Measurements from ENCODE around the gene TDRD12. TPM values are rescaled to one million over a fixed set of nuclear protein-coding genes. Genes with fewer than 3 reads are reported as not detected.

TDRD12 gene
- total and polyA plus RNA-seq, 2 experiments from 2014 or later: 0.68 to 2.8 TPM

DNA sequence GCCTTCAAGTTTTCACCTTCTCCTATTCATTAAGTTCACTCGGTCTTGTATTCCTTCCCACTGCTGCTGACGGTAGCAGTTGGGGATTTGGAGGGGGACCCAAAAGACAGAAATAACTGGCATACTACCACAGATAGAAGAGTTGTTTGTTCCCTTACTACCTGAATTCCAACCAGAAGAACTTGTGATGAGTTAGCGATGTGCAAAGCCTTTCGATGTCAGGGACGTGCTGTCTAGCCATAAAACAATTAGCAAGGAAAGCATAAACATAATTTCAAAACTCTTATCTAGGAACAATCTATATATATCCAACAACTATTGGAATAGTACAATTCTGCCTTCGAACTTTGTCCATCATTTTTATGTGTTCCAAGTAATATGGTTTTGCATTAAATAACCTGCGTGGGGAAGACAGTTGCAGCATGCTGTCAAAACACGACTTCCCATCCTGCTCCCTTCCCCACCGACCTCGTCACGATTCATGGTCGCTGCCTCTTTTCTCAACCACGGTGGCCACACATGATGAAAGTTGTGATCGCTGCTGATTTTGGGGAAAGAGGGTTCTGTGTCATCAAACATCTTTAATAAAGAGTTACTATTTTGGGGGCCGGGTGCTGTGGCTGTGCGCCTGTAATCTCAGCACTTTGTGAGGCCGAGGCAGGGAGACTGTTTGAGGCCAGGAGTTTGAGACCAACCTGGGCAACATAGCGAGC, 153.8 kb downstream of the TDRD12 start (continued):
- TF ChIP-seq ZNF462 (CRISPR knock-in tag; IDR thresholded peaks at IDR 0.05): no peak
- TF ChIP-seq ZNF114 (CRISPR knock-in tag; IDR thresholded peaks at IDR 0.05): no peak
- no peak for TF ChIP-seq ZNF331 (CRISPR knock-in tag; IDR thresholded peaks at IDR 0.05; ENCODE audit: low read depth)
- TF ChIP-seq, protein P1, sequence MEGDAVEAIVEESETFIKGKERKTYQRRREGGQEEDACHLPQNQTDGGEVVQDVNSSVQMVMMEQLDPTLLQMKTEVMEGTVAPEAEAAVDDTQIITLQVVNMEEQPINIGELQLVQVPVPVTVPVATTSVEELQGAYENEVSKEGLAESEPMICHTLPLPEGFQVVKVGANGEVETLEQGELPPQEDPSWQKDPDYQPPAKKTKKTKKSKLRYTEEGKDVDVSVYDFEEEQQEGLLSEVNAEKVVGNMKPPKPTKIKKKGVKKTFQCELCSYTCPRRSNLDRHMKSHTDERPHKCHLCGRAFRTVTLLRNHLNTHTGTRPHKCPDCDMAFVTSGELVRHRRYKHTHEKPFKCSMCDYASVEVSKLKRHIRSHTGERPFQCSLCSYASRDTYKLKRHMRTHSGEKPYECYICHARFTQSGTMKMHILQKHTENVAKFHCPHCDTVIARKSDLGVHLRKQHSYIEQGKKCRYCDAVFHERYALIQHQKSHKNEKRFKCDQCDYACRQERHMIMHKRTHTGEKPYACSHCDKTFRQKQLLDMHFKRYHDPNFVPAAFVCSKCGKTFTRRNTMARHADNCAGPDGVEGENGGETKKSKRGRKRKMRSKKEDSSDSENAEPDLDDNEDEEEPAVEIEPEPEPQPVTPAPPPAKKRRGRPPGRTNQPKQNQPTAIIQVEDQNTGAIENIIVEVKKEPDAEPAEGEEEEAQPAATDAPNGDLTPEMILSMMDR (conservative IDR thresholded peaks at IDR 0.05; ENCODE audit: low read depth in 2 of 2): no peak
- no peak for TF ChIP-seq EZH2 (IDR thresholded peaks at IDR 0.05; ENCODE audit: low read depth, unreplicated experiment)

DNA sequence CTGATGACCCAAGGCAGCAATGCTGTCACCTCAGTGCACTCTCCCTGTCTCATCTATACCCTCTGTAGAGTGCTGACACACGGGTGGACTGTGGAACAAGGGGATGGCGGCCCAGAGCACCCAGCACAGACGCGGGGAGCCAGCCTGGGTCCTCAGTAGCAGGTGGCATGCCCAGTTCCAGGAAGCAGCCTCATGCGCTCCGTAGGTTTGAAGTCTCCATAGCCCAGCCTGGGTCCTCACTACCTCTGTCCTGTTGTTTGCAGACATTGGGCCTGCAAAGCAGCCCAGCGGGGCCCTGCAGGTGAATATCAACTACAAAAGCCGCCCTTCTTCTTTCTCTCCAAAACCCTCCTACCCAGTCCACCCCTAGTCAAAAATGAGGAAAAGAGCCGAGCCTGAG, 155.0 kb downstream of the TDRD12 start:
- peaks cover 8% of the 10 kb centered on the region for H3K27me3 Mint-ChIP-seq (ENCODE audit: insufficient read depth, low read depth, poor library complexity)
- H3K36me3 Mint-ChIP-seq (ENCODE audit: low read depth): no peaks in the 10 kb centered on the region
- H3K79me2 ChIP-seq (replicated peaks; ENCODE audit: insufficient read depth): no peaks in the 10 kb centered on the region
- no peaks in the 10 kb centered on the region; the same call in 1 of the 2 replicates for H3K9me2 ChIP-seq (ENCODE audit: insufficient read depth)
- H3K4me1 Mint-ChIP-seq: peaks cover 11% of the 10 kb centered on the region
- H3K27me3 ChIP-seq (ENCODE audit: insufficient read depth): no peaks in the 10 kb centered on the region
- H2AFZ ChIP-seq: no peak overlapping the region
- H3K36me3 ChIP-seq (ENCODE audit: insufficient read depth): no peaks in the 10 kb centered on the region
- no peak overlapping the region for H3K4me3 Mint-ChIP-seq
- no peaks in the 10 kb centered on the region for H3K4me1 ChIP-seq (ENCODE audit: insufficient read depth)
- no peak for DNase-seq (ENCODE audit: low spot score)
- no peak overlapping the region for H3K27ac ChIP-seq (ENCODE audit: low read depth)
- no peaks in the 10 kb centered on the region for H4K20me1 ChIP-seq (replicated peaks; ENCODE audit: insufficient read depth)
- no peak overlapping the region for H3K4me2 ChIP-seq
- ATAC-seq: no peak
- H3K27ac Mint-ChIP-seq: no peak overlapping the region
- no peaks in the 10 kb centered on the region for H3K9me3 Mint-ChIP-seq
- no peaks in the 10 kb centered on the region for H3F3A ChIP-seq (replicated peaks; ENCODE audit: low read depth)
- H3K4me3 ChIP-seq: no peak overlapping the region
- TF ChIP-seq, protein P2, sequence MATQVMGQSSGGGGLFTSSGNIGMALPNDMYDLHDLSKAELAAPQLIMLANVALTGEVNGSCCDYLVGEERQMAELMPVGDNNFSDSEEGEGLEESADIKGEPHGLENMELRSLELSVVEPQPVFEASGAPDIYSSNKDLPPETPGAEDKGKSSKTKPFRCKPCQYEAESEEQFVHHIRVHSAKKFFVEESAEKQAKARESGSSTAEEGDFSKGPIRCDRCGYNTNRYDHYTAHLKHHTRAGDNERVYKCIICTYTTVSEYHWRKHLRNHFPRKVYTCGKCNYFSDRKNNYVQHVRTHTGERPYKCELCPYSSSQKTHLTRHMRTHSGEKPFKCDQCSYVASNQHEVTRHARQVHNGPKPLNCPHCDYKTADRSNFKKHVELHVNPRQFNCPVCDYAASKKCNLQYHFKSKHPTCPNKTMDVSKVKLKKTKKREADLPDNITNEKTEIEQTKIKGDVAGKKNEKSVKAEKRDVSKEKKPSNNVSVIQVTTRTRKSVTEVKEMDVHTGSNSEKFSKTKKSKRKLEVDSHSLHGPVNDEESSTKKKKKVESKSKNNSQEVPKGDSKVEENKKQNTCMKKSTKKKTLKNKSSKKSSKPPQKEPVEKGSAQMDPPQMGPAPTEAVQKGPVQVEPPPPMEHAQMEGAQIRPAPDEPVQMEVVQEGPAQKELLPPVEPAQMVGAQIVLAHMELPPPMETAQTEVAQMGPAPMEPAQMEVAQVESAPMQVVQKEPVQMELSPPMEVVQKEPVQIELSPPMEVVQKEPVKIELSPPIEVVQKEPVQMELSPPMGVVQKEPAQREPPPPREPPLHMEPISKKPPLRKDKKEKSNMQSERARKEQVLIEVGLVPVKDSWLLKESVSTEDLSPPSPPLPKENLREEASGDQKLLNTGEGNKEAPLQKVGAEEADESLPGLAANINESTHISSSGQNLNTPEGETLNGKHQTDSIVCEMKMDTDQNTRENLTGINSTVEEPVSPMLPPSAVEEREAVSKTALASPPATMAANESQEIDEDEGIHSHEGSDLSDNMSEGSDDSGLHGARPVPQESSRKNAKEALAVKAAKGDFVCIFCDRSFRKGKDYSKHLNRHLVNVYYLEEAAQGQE (IDR thresholded peaks at IDR 0.05; ENCODE audit: unreplicated experiment): no peak
- TF ChIP-seq ETS1 (IDR thresholded peaks at IDR 0.05) (no peak), EZH2 (IDR thresholded peaks at IDR 0.05; ENCODE audit: low read depth, unreplicated experiment) (no peak), CREB1 (CRISPR knock-in tag; IDR thresholded peaks at IDR 0.05; ENCODE audit: low read depth) (no peak)
- TF ChIP-seq, protein P1 (conservative IDR thresholded peaks at IDR 0.05; ENCODE audit: low read depth in 2 of 2): no peak
